CD4-positive, alpha-beta memory T cell (primary cell): ENCODE measurements around the gene HAL. TPM values are rescaled to one million over a fixed set of nuclear protein-coding genes. Genes with fewer than 3 reads are reported as not detected.

ENCODE experiments used
- CTCF ChIA-PET: fragments of 350-600 bp; sonication (Branson Sonifier 250); formaldehyde crosslinking; loops from one replicate; lab custom pipeline; 2021; ENCODE audit warnings: inconsistent platforms; ENCODE audit not compliant: partially characterized antibody; lab: Charles Lee
- POLR2A ChIA-PET: fragments of 350-600 bp; sonication (Branson Sonifier 250); formaldehyde crosslinking; loops from one replicate; lab custom pipeline; 2021; ENCODE audit not compliant: partially characterized antibody; lab: Charles Lee
- DNase-seq, 5 donors: peaks; one replicate each; pipeline versions ENCODE4 v3.0.0 to v3.0.0-alpha.2; 2020 to 2022; ENCODE audit warnings: mixed read lengths in 1 of 5
- H3K27ac ChIP-seq: one replicate; pipeline ENCODE4 v1.7.0; 2013; ENCODE audit warnings: low read depth, low read length
- H3K27me3 ChIP-seq: 2 replicates; pipeline ENCODE4 v1.7.0; 2013; ENCODE audit warnings: mild to moderate bottlenecking, low read length, moderate library complexity; ENCODE audit not compliant: insufficient read depth
- H3K36me3 ChIP-seq: 2 replicates; pipeline ENCODE4 v1.7.0; 2013; ENCODE audit warnings: mild to moderate bottlenecking, low read length, moderate library complexity; ENCODE audit not compliant: insufficient read depth
- H3K4me1 ChIP-seq: 2 replicates; pipeline ENCODE4 v1.7.0; 2013; ENCODE audit warnings: mild to moderate bottlenecking, low read length, moderate library complexity; ENCODE audit not compliant: insufficient read depth
- H3K4me3 ChIP-seq, 2 donors: one replicate each; pipeline ENCODE4 v1.7.0; 2013; ENCODE audit warnings: low read length in 2 of 2, mild to moderate bottlenecking in 1 of 2
- H3K9me3 ChIP-seq, 2 donors: one replicate each; pipeline ENCODE4 v1.7.0; 2013; ENCODE audit warnings: low read length in 2 of 2, control low read depth in 1 of 2; ENCODE audit not compliant: control insufficient read depth in 1 of 2
- H3K27ac Mint-ChIP-seq, 7 donors: one replicate each; pipeline ENCODE4 v1.8.0; 2020 to 2021; ENCODE audit warnings: mixed read lengths in 7 of 7, mild to moderate bottlenecking in 6 of 7, inconsistent platforms in 3 of 7, moderate library complexity in 3 of 7
- H3K27me3 Mint-ChIP-seq, 2 donors: one replicate each; pipeline ENCODE4 v1.8.0; 2020 to 2021; ENCODE audit warnings: mixed read lengths in 2 of 2
- H3K36me3 Mint-ChIP-seq, 2 donors: one replicate each; pipeline ENCODE4 v1.8.0; 2020 to 2021; ENCODE audit warnings: mixed read lengths in 2 of 2, inconsistent platforms in 1 of 2, mild to moderate bottlenecking in 1 of 2
- H3K4me1 Mint-ChIP-seq, 4 donors: one replicate each; pipeline ENCODE4 v1.8.0; 2020 to 2021; ENCODE audit warnings: mixed read lengths in 4 of 4, mild to moderate bottlenecking in 1 of 4
- H3K4me3 Mint-ChIP-seq, 8 donors: one replicate each; pipeline ENCODE4 v1.8.0; 2020 to 2021; ENCODE audit warnings: mixed read lengths in 8 of 8, mild to moderate bottlenecking in 7 of 8, moderate library complexity in 6 of 8, inconsistent platforms in 3 of 8
- H3K9me3 Mint-ChIP-seq, 8 donors: one replicate each; pipeline ENCODE4 v1.8.0; 2020 to 2021; ENCODE audit warnings: mixed read lengths in 8 of 8, mild to moderate bottlenecking in 5 of 8, inconsistent platforms in 3 of 8, moderate library complexity in 1 of 8
- intact Hi-C: fragments of 100-400 bp; cut with micrococcal nuclease; formaldehyde crosslinking; loops from one replicate; pipeline ENCODE4 v1.15.1; 2023
- polyA plus RNA-seq, 2 donors: library from polyadenylated mRNA; unstranded; fragments of 300-500 nt; fragmentation: Illumina TruSeq; gene quantifications; one replicate each; pipeline ENCODE4 v1.2.3, GENCODE V29; 2021
- total RNA-seq, 2 experiments: library from RNA; stranded (reverse); gene quantifications; one replicate each; pipeline ENCODE4 v1.2.3, GENCODE V29; 2021

HAL gene
- total and polyA plus RNA-seq, 4 experiments from 2014 or later = 1.7 to 2.0 TPM; not detected in 2

DNA sequence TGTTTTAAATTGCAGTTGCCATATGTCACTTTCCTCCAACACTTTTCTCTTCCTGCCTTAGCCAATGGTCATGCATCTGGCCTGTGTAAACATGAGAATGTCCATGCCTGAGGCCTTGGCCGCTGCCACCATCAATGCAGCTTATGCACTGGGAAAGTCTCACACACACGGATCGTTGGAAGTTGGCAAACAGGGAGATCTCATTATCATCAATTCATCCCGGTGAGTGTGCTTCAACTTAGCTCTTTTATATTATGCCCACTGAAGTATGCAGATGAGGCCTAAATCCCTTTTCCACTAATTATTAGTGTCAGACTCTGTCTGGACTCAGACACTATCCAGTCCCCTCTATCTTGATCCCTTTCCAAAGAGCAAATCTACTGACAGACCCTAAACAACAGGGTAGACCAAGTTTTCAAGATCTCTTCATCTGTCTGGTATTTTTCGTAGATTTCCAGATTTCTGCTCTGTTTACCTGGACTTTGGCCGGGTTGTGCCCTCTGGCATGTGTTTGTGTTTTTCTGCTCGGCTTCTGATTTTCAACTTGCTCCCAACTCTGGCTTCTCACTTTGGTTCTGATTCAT, 29.8 kb downstream of the HAL start:
- H3K4me3 Mint-ChIP-seq = no peak overlapping the region
- no peaks in the 10 kb centered on the region for H3K27me3 Mint-ChIP-seq
- ChIA-PET CTCF (interaction anchor here (2.9 kb wide), 1 partner anchor 32 kb away, joined by 9 read pairs; no protein-coding TSS in a partner anchor), POLR2A (no interaction called here)
- no peaks in the 10 kb centered on the region for H3K4me1 Mint-ChIP-seq
- no peaks in the 10 kb centered on the region for H3K9me3 ChIP-seq
- no peaks in the 10 kb centered on the region for H3K36me3 ChIP-seq
- H3K27me3 ChIP-seq = no peaks in the 10 kb centered on the region
- no peak overlapping the region for H3K27ac ChIP-seq
- intact Hi-C loops = no loop called here
- H3K4me3 ChIP-seq = no peak overlapping the region
- no peaks in the 10 kb centered on the region for H3K9me3 Mint-ChIP-seq
- no peaks in the 10 kb centered on the region for H3K4me1 ChIP-seq
- DNase-seq = no peak
- no peak overlapping the region for H3K27ac Mint-ChIP-seq
- H3K36me3 Mint-ChIP-seq = peaks cover 5 to 12% of the 10 kb centered on the region in 2 donors

DNA sequence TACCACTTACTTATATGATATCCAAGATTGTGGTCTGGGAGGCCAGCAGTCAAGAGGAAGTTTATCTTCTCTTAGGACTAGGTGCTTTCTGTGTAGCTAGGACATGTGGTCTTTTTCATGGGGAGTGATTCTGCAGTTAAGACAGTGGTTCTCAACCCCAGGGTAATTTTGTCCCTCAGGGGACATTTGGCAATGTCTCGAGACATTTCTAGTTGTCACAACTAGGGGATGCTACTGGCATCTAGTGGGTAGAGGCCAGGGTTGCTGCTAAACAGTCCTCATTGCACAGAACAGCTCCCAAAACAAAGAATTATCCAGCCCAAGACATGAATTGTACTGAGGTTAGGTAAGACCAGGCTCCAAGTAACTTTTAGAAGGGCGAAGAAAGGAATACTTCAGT, 33.0 kb downstream of the HAL start:
- Mint-ChIP-seq H3K36me3 (peaks cover 5 to 9% of the 10 kb centered on the region in 2 donors), H3K4me3 (no peak overlapping the region), H3K9me3 (no peaks in the 10 kb centered on the region), H3K27me3 (no peaks in the 10 kb centered on the region), H3K27ac (no peak overlapping the region), H3K4me1 (no peaks in the 10 kb centered on the region)
- ChIA-PET CTCF (no interaction called here), POLR2A (no interaction called here)
- H3K27me3 ChIP-seq = no peaks in the 10 kb centered on the region
- no peak for DNase-seq
- H3K36me3 ChIP-seq = no peaks in the 10 kb centered on the region
- no peaks in the 10 kb centered on the region for H3K9me3 ChIP-seq
- H3K4me1 ChIP-seq = no peaks in the 10 kb centered on the region
- no peak overlapping the region for H3K27ac ChIP-seq
- H3K4me3 ChIP-seq = no peak overlapping the region
- intact Hi-C loops = no loop called here

DNA sequence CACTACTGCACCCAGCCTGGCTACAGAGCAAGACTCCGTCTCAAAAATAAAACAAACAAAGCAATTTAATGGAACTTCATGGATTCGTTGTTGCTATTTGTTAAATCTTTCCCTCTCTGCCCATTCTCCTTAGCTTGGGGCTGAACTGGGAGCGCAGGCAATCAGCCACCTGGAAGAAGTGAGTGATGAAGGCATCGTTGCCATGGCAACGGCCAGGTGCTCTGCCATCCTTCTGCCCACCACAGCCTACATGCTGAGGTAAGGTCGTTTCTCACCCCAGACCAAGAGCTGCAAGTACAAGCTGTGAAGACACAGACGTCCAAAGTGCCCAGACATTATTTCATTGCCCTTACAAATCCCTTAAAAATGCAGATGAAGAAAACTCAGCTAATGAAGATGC, 33.9 kb downstream of the HAL start:
- H3K36me3 ChIP-seq = no peaks in the 10 kb centered on the region
- no peaks in the 10 kb centered on the region for H3K9me3 ChIP-seq
- Mint-ChIP-seq H3K4me3 (no peak overlapping the region), H3K27ac (no peak overlapping the region), H3K4me1 (no peaks in the 10 kb centered on the region), H3K9me3 (no peaks in the 10 kb centered on the region), H3K27me3 (no peaks in the 10 kb centered on the region), H3K36me3 (peaks cover 5 to 8% of the 10 kb centered on the region in 2 donors)
- ChIA-PET POLR2A (no interaction called here), CTCF (no interaction called here)
- no peaks in the 10 kb centered on the region for H3K4me1 ChIP-seq
- no peak overlapping the region for H3K27ac ChIP-seq
- no peaks in the 10 kb centered on the region for H3K27me3 ChIP-seq
- no peak for DNase-seq
- intact Hi-C loops = no loop called here
- no peak overlapping the region for H3K4me3 ChIP-seq

DNA sequence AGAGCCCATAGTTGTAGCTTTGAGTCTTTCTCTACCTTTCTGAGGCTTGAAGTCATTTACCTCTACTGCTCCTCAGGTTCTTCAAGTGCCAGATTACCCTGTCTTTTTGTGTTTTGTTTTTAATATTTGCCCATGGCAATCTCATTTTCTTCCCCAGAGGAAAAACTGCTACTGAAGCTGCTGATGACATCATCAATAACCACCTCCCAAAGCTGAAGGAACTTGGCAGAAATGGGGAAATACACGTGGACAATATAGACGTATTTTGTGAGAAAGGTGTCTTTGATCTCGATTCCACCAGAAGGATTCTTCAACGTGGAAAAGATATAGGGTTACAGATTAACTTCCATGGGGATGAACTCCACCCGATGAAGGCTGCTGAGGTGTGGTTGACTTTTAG, 35.9 kb downstream of the HAL start:
- Histone ChIP-seq H3K4me3 (no peak overlapping the region), H3K9me3 (no peaks in the 10 kb centered on the region), H3K27me3 (no peaks in the 10 kb centered on the region), H3K4me1 (no peaks in the 10 kb centered on the region), H3K27ac (no peak overlapping the region), H3K36me3 (no peaks in the 10 kb centered on the region)
- H3K27me3 Mint-ChIP-seq = no peaks in the 10 kb centered on the region
- POLR2A ChIA-PET = no interaction called here
- no peak for DNase-seq
- H3K27ac Mint-ChIP-seq = no peak overlapping the region
- CTCF ChIA-PET = interaction anchor here (1.0 kb wide), 1 partner anchor 33 kb away, joined by 3 read pairs; no protein-coding TSS in a partner anchor
- H3K4me1 Mint-ChIP-seq = no peaks in the 10 kb centered on the region
- no peak overlapping the region for H3K4me3 Mint-ChIP-seq
- H3K36me3 Mint-ChIP-seq = no peaks in the 10 kb centered on the region
- H3K9me3 Mint-ChIP-seq = no peaks in the 10 kb centered on the region
- intact Hi-C loops = no loop called here

GRCh38 chr12:95959107-95959506, 37.0 kb downstream of the HAL start:
- no peak overlapping the region for H3K27ac ChIP-seq
- H3K36me3 ChIP-seq = no peaks in the 10 kb centered on the region
- ChIA-PET CTCF (interaction anchor here (1.7 kb wide), 1 partner anchor 41 kb away, joined by 8 read pairs; no protein-coding TSS in a partner anchor), POLR2A (interaction anchor here (1.8 kb wide), 1 partner anchor 16 kb away, joined by 5 read pairs; the partner anchor contains the start of genes AMDHD1 and CCDC38)
- Mint-ChIP-seq H3K27me3 (no peaks in the 10 kb centered on the region), H3K4me1 (no peaks in the 10 kb centered on the region), H3K36me3 (no peaks in the 10 kb centered on the region), H3K27ac (no peak overlapping the region), H3K9me3 (no peaks in the 10 kb centered on the region), H3K4me3 (no peak overlapping the region)
- no peaks in the 10 kb centered on the region for H3K4me1 ChIP-seq
- no peak overlapping the region for H3K4me3 ChIP-seq
- no peak for DNase-seq
- no peaks in the 10 kb centered on the region for H3K9me3 ChIP-seq
- no peaks in the 10 kb centered on the region for H3K27me3 ChIP-seq
- intact Hi-C loops = no loop called here

DNA sequence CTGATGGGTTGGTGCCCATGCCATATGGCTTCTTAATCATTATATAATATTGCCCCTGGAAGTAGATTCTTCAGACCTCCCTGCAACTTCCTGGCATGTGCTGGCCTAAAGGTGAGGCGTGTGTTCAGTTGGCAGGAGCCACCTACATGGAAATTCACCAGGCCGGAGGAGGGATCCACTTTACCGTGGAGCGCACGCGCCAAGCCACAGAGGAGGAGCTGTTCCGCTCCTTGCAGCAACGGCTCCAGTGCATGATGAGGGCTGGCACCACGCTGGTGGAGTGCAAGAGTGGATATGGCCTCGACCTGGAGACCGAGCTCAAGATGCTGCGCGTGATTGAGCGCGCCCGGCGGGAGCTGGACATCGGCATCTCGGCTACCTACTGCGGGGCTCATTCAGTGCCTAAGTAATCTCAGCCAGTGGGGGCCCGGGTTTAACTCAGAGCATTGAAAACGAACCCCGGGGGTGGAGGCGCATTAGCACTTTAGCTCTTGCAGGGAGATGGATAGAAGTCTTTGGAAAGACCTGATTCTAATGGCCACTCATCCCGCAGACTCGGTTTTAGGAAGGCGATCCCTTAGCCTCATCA, 39.5 kb downstream of the HAL start:
- intact Hi-C loops = no loop called here
- POLR2A ChIA-PET = interaction anchor here (1.1 kb wide), 1 partner anchor 13 kb away, joined by 3 read pairs; the partner anchor contains the start of gene AMDHD1
- no peak overlapping the region for H3K4me3 Mint-ChIP-seq

DNA sequence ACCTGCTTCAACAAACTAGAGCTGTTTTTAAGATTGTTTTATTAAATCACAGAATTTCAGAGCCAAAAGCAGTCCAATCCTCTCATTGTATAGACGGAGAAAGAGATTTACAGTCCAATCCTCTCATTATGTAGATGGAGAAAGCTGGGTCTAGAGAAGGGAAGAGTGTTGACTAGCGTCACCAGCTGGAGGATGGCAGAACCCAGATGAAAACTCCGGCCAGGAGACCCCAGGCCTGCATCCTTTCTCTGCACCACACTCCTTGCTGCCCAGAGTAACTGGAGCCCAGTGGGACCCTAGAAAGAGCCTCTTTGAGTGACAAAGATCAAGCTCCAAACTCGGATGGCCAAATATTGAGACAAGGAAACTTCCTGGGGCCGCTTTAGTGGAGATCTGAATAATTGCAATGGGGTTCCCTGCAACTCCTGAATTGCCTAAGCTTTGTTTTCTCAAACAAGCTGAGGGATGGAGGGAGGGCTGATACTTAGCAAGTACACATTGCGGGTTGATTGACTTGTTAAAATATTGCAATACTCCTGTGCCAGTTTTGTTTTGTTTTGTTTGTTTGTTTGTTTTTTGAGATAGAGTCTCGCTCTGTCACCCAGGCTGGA, 40.5 kb downstream of the HAL start:
- H3K36me3 ChIP-seq = no peaks in the 10 kb centered on the region
- H3K27me3 ChIP-seq = no peaks in the 10 kb centered on the region
- intact Hi-C loops = no loop called here
- H3K27me3 Mint-ChIP-seq = peaks cover 0 to 8% of the 10 kb centered on the region in 2 donors
- no peak for DNase-seq
- no peak overlapping the region for H3K27ac ChIP-seq
- ChIA-PET POLR2A (interaction anchor here (2.1 kb wide), 1 partner anchor 13 kb away, joined by 11 read pairs; the partner anchor contains the start of genes AMDHD1 and CCDC38), CTCF (interaction anchor here (1.0 to 2.1 kb wide), 4 partner anchors 12 to 43 kb away, joined by 3 to 9 read pairs (median 6); partner anchors contain the start of gene AMDHD1)
- H3K9me3 Mint-ChIP-seq = peaks cover 0 to 4% (median 0%) of the 10 kb centered on the region in 8 donors
- H3K36me3 Mint-ChIP-seq = peaks cover 0 to 4% of the 10 kb centered on the region in 2 donors
- H3K4me1 Mint-ChIP-seq = no peaks in the 10 kb centered on the region
- no peak overlapping the region for H3K4me3 ChIP-seq
- no peaks in the 10 kb centered on the region for H3K4me1 ChIP-seq
- no peaks in the 10 kb centered on the region for H3K9me3 ChIP-seq
- no peak overlapping the region for H3K4me3 Mint-ChIP-seq
- no peak overlapping the region for H3K27ac Mint-ChIP-seq

More for the DNA sequence above, 39.5 kb downstream of the HAL start:
- no peaks in the 10 kb centered on the region for H3K9me3 Mint-ChIP-seq
- CTCF ChIA-PET = interaction anchor here (1.7 to 2.1 kb wide), 2 partner anchors 13 to 42 kb away, joined by 8 to 9 read pairs; partner anchors contain the start of gene AMDHD1
- Histone ChIP-seq H3K4me1 (no peaks in the 10 kb centered on the region), H3K27me3 (no peaks in the 10 kb centered on the region), H3K36me3 (no peaks in the 10 kb centered on the region), H3K27ac (no peak overlapping the region), H3K9me3 (no peaks in the 10 kb centered on the region), H3K4me3 (no peak overlapping the region)
- peaks cover 0 to under 1% of the 10 kb centered on the region in 2 donors for H3K27me3 Mint-ChIP-seq
- no peaks in the 10 kb centered on the region for H3K4me1 Mint-ChIP-seq
- H3K27ac Mint-ChIP-seq = no peak overlapping the region
- peaks cover 0 to 4% of the 10 kb centered on the region in 2 donors for H3K36me3 Mint-ChIP-seq
- DNase-seq = no peak
